Left lung (tissue), 10 donors: ENCODE data around the gene ITGB6. TPM values are rescaled to one million over a fixed set of nuclear protein-coding genes. Genes with fewer than 3 reads are reported as not detected.

Experiments used
- ATAC-seq: fragments of 200-7000 bp; cut with Tn5 transposase; one replicate; pipeline ENCODE4 v1.9.1; 2020; ENCODE audit warnings: moderate library complexity
- DNase-seq, 4 donors: peaks; one replicate each; pipeline ENCODE4 v3.0.0-alpha.2; 2013 to 2020
- H3K27ac ChIP-seq, 2 donors: fragments of 200-600 bp; sonication (generic) in 1 of 2; one replicate each; pipeline versions ENCODE4 v1.5.0 to v1.8.0; 2020 to 2021
- H3K27me3 ChIP-seq, 2 donors: fragments of 200-600 bp; sonication (generic) in 1 of 2; one replicate each; pipeline versions ENCODE4 v1.5.0 to v1.8.0; 2020 to 2021
- H3K36me3 ChIP-seq, 2 donors: fragments of 200-600 bp; sonication (generic) in 1 of 2; one replicate each; pipeline versions ENCODE4 v1.5.0 to v1.8.0; 2020 to 2021
- H3K4me1 ChIP-seq, 2 donors: fragments of 200-600 bp; one replicate each; pipeline ENCODE4 v1.8.0; 2021
- H3K4me3 ChIP-seq, 2 donors: fragments of 200-600 bp; sonication (generic) in 1 of 2; one replicate each; pipeline versions ENCODE4 v1.5.0 to v1.8.0; 2020 to 2021; ENCODE audit warnings: mild to moderate bottlenecking in 1 of 2
- H3K9me3 ChIP-seq, 2 donors: fragments of 200-600 bp; sonication (generic) in 1 of 2; one replicate each; pipeline versions ENCODE4 v1.5.0 to v1.8.0; 2020 to 2021
- intact Hi-C, 2 donors: fragments of 100-400 bp; cut with DNase I; formaldehyde crosslinking; loops; one replicate each; pipeline versions ENCODE4 v1.11.2 to v1.14.2; 2022
- polyA plus RNA-seq, 6 donors: library from polyadenylated mRNA; unstranded; fragments of 120-200 nt; gene quantifications; one replicate each; pipeline ENCODE4 v1.2.1, GENCODE V29; 2013; ENCODE audit not compliant: insufficient read length in 6 of 6
- total RNA-seq, 2 donors: library from RNA; stranded (reverse); fragmentation: NEBNext Ultra II Directional; extraction: Animal tissue kit (Norgen Biotek cat#: 25700); gene quantifications; one replicate each; pipeline ENCODE4 v1.2.1, GENCODE V29; 2021
- TF ChIP-seq, protein P1 (sequence below), 2 donors: fragments of 200-600 bp; sonication (generic) in 1 of 2; IDR thresholded peaks; one replicate each; pipeline versions ENCODE4 v1.5.0 to v1.8.0; 2021; ENCODE audit warnings: antibody characterized with exemption in 2 of 2
- donor health status: DM: no; HTN: yes; CAD: no.
- donor health status: DM: no; HTN: no; CAD: no.

ITGB6 gene
- total and polyA plus RNA-seq, 8 donors: 4.4 to 227 (median 8.5) TPM

DNA sequence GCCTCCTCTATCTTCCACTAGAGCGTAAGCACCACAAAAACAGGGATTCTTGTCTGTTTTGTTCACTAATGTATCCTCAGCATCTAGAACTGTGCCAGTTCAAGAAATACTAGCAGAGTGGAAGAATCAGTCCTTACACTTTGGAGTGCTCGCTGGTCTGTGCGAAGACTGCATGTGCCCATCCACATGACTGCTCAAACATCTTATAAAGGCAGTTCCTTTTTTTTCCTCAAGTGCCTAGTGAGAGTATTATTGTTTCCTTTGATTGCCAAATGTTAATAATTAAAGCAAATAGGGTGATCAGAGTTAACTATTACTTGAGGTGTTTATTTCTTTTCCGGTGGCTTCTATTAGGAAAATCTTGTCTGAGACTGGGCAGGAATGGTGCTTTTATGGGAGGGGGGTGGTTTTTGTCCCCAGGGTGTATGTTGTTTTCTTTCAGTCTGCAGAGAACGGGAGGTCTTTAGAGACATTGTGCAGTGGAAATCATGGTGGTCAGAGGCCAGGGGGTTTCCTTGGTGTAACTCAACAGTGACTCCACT, 45.6 kb upstream of the ITGB6 start:
- TF ChIP-seq, protein P1, sequence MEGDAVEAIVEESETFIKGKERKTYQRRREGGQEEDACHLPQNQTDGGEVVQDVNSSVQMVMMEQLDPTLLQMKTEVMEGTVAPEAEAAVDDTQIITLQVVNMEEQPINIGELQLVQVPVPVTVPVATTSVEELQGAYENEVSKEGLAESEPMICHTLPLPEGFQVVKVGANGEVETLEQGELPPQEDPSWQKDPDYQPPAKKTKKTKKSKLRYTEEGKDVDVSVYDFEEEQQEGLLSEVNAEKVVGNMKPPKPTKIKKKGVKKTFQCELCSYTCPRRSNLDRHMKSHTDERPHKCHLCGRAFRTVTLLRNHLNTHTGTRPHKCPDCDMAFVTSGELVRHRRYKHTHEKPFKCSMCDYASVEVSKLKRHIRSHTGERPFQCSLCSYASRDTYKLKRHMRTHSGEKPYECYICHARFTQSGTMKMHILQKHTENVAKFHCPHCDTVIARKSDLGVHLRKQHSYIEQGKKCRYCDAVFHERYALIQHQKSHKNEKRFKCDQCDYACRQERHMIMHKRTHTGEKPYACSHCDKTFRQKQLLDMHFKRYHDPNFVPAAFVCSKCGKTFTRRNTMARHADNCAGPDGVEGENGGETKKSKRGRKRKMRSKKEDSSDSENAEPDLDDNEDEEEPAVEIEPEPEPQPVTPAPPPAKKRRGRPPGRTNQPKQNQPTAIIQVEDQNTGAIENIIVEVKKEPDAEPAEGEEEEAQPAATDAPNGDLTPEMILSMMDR (IDR thresholded peaks at IDR 0.05): no peak
- intact Hi-C loops: no loop called here
- ATAC-seq: peak; percentile 72

GRCh38 chr2:160242893-160243564, 43.0 kb upstream of the ITGB6 start:
- TF ChIP-seq, protein P1 (IDR thresholded peaks at IDR 0.05): no peak
- no peaks in the 10 kb centered on the region for H3K36me3 ChIP-seq
- H3K27me3 ChIP-seq: no peaks in the 10 kb centered on the region
- no peak overlapping the region for H3K4me3 ChIP-seq
- ATAC-seq (no peak), DNase-seq (no peak)
- H3K9me3 ChIP-seq: no peaks in the 10 kb centered on the region
- peak overlapping the region in 1 of 2 donors; percentile 68 for H3K27ac ChIP-seq
- intact Hi-C loops: no loop called here
- peaks cover 4 to 21% of the 10 kb centered on the region in 2 donors for H3K4me1 ChIP-seq

More for the DNA sequence above, 45.6 kb upstream of the ITGB6 start:
- Histone ChIP-seq H3K4me1 (peaks cover 4 to 21% of the 10 kb centered on the region in 2 donors), H3K27me3 (no peaks in the 10 kb centered on the region), H3K36me3 (no peaks in the 10 kb centered on the region), H3K9me3 (no peaks in the 10 kb centered on the region), H3K4me3 (no peak overlapping the region), H3K27ac (peak overlapping the region in 1 of 2 donors; percentile 33)
- DNase-seq: peak in 1 of 4 donors; percentile 45

GRCh38 chr2:160241251-160242137, 41.4 kb upstream of the ITGB6 start:
- no peaks in the 10 kb centered on the region for H3K36me3 ChIP-seq
- no peak overlapping the region for H3K4me3 ChIP-seq
- peaks cover 4 to 21% of the 10 kb centered on the region in 2 donors for H3K4me1 ChIP-seq
- ATAC-seq (peak; percentile 76), DNase-seq (peak in 1 of 4 donors; percentile 66)
- intact Hi-C loops: no loop called here
- no peaks in the 10 kb centered on the region for H3K9me3 ChIP-seq
- H3K27ac ChIP-seq: peak overlapping the region; percentile 60 to 68
- no peaks in the 10 kb centered on the region for H3K27me3 ChIP-seq
- TF ChIP-seq, protein P1 (IDR thresholded peaks at IDR 0.05): no peak

- H3K4me1 ChIP-seq: peaks cover 4 to 16% of the 10 kb centered on the region in 2 donors
- TF ChIP-seq, protein P1 (IDR thresholded peaks at IDR 0.05): no peak
- DNase-seq (no peak), ATAC-seq (no peak)
- no peaks in the 10 kb centered on the region for H3K36me3 ChIP-seq
- H3K4me3 ChIP-seq: no peak overlapping the region
- no peaks in the 10 kb centered on the region for H3K27me3 ChIP-seq
- intact Hi-C loops: no loop called here
- H3K9me3 ChIP-seq: no peaks in the 10 kb centered on the region
- no peak overlapping the region for H3K27ac ChIP-seq
Measured at GRCh38 chr2:160239436-160239835, 39.4 kb upstream of the ITGB6 start.

GRCh38 chr2:160238392-160238791, 38.3 kb upstream of the ITGB6 start:
- H3K27ac ChIP-seq: no peak overlapping the region
- no peak for DNase-seq
- TF ChIP-seq, protein P1 (IDR thresholded peaks at IDR 0.05): no peak
- no peaks in the 10 kb centered on the region for H3K36me3 ChIP-seq
- no peaks in the 10 kb centered on the region for H3K9me3 ChIP-seq
- no peak overlapping the region for H3K4me3 ChIP-seq
- no peak for ATAC-seq
- intact Hi-C loops: no loop called here
- peaks cover 4 to 17% of the 10 kb centered on the region in 2 donors for H3K4me1 ChIP-seq
- no peaks in the 10 kb centered on the region for H3K27me3 ChIP-seq
